ENCODE measurements around the gene PDSS2.

DNA sequence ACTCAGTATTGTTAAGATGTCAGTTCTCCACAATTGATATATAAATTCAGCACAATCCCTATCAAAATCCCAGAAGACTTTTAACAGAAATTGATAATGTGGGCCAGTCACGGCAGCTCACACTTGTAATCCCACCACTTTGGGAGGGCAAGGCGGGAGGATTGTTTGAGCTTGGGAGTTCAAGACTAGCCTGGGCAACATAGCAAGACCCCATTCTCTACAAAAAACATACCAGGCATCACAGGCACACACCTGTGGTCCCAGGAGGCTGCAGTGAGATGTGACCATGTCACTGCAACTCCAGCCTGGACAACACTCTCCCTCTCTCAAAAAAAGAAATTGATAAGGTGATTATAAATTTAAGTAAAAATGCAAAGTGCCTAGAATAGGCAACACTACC lies 90.9 kb downstream of the PDSS2 start:
- TF ChIP-seq, protein P1, sequence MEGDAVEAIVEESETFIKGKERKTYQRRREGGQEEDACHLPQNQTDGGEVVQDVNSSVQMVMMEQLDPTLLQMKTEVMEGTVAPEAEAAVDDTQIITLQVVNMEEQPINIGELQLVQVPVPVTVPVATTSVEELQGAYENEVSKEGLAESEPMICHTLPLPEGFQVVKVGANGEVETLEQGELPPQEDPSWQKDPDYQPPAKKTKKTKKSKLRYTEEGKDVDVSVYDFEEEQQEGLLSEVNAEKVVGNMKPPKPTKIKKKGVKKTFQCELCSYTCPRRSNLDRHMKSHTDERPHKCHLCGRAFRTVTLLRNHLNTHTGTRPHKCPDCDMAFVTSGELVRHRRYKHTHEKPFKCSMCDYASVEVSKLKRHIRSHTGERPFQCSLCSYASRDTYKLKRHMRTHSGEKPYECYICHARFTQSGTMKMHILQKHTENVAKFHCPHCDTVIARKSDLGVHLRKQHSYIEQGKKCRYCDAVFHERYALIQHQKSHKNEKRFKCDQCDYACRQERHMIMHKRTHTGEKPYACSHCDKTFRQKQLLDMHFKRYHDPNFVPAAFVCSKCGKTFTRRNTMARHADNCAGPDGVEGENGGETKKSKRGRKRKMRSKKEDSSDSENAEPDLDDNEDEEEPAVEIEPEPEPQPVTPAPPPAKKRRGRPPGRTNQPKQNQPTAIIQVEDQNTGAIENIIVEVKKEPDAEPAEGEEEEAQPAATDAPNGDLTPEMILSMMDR (IDR thresholded peaks at IDR 0.05), result no peak
- no peak for TF ChIP-seq POLR2AphosphoS5 (IDR thresholded peaks at IDR 0.05)

Measured in gastroesophageal sphincter (tissue), 3 donors.